Measurements from ENCODE around the gene NAALADL1. TPM values are rescaled to one million over a fixed set of nuclear protein-coding genes. Genes with fewer than 3 reads are reported as not detected.

Gene NAALADL1
- total RNA-seq, 1 donor from 2014 or later, result not detected

- Mint-ChIP-seq H3K27ac (ENCODE audit: unreplicated experiment) (no peak overlapping the region), H3K9me3 (ENCODE audit: low read depth) (no peaks in the 10 kb centered on the region)
These were observed 1.2 kb upstream of the NAALADL1 start for GRCh38 chr11:65059523-65059922.

GRCh38 chr11:65058012-65058411 is 341 bp downstream of the NAALADL1 start:
- Mint-ChIP-seq H3K27ac (ENCODE audit: unreplicated experiment) (no peak overlapping the region), H3K4me1 (ENCODE audit: low read depth) (no peaks in the 10 kb centered on the region), H3K36me3 (ENCODE audit: low read depth) (no peaks in the 10 kb centered on the region), H3K9me3 (ENCODE audit: low read depth) (no peaks in the 10 kb centered on the region), H3K4me3 (ENCODE audit: unreplicated experiment) (no peak overlapping the region), H3K27me3 (ENCODE audit: low read depth) (peaks cover 12% of the 10 kb centered on the region)
- no peak for TF ChIP-seq CTCF (IDR thresholded peaks at IDR 0.05)
- no peak for DNase-seq (ENCODE audit: low spot score)

More at GRCh38 chr11:65059523-65059922, 1.2 kb upstream of the NAALADL1 start:
- Mint-ChIP-seq H3K4me3 (ENCODE audit: unreplicated experiment) (no peak overlapping the region), H3K4me1 (ENCODE audit: low read depth) (no peaks in the 10 kb centered on the region), H3K27me3 (ENCODE audit: low read depth) (no peaks in the 10 kb centered on the region), H3K36me3 (ENCODE audit: low read depth) (no peaks in the 10 kb centered on the region)
- DNase-seq (ENCODE audit: low spot score), result no peak
- no peak for TF ChIP-seq CTCF (IDR thresholded peaks at IDR 0.05)

GRCh38 chr11:65057526-65057925 is 827 bp downstream of the NAALADL1 start:
- peaks cover 12% of the 10 kb centered on the region for H3K27me3 Mint-ChIP-seq (ENCODE audit: low read depth)
- DNase-seq (ENCODE audit: low spot score), result no peak
- no peak overlapping the region for H3K4me3 Mint-ChIP-seq (ENCODE audit: unreplicated experiment)
- TF ChIP-seq CTCF (IDR thresholded peaks at IDR 0.05), result no peak
- no peaks in the 10 kb centered on the region for H3K4me1 Mint-ChIP-seq (ENCODE audit: low read depth)
- no peaks in the 10 kb centered on the region for H3K9me3 Mint-ChIP-seq (ENCODE audit: low read depth)
- no peak overlapping the region for H3K27ac Mint-ChIP-seq (ENCODE audit: unreplicated experiment)
- H3K36me3 Mint-ChIP-seq (ENCODE audit: low read depth), result no peaks in the 10 kb centered on the region

GRCh38 chr11:65056999-65057398 is 1.4 kb downstream of the NAALADL1 start:
- Mint-ChIP-seq H3K4me3 (ENCODE audit: unreplicated experiment) (no peak overlapping the region), H3K36me3 (ENCODE audit: low read depth) (no peaks in the 10 kb centered on the region), H3K9me3 (ENCODE audit: low read depth) (no peaks in the 10 kb centered on the region), H3K27me3 (ENCODE audit: low read depth) (peaks cover 12% of the 10 kb centered on the region), H3K27ac (ENCODE audit: unreplicated experiment) (no peak overlapping the region), H3K4me1 (ENCODE audit: low read depth) (no peaks in the 10 kb centered on the region)
- DNase-seq (ENCODE audit: low spot score), result no peak
- TF ChIP-seq CTCF (IDR thresholded peaks at IDR 0.05), result no peak

- no peak for TF ChIP-seq CTCF (IDR thresholded peaks at IDR 0.05)
- DNase-seq (ENCODE audit: low spot score), result no peak
- no peaks in the 10 kb centered on the region for H3K36me3 Mint-ChIP-seq (ENCODE audit: low read depth)
- H3K4me1 Mint-ChIP-seq (ENCODE audit: low read depth), result no peaks in the 10 kb centered on the region
- no peaks in the 10 kb centered on the region for H3K9me3 Mint-ChIP-seq (ENCODE audit: low read depth)
- peaks cover 12% of the 10 kb centered on the region for H3K27me3 Mint-ChIP-seq (ENCODE audit: low read depth)
- no peak overlapping the region for H3K27ac Mint-ChIP-seq (ENCODE audit: unreplicated experiment)
- no peak overlapping the region for H3K4me3 Mint-ChIP-seq (ENCODE audit: unreplicated experiment)
These were observed 2.8 kb downstream of the NAALADL1 start for GRCh38 chr11:65055538-65055937.

Data from chondrocyte (in vitro differentiated cells).